ENCODE measurements around the gene EIF5. TPM values are rescaled to one million over a fixed set of nuclear protein-coding genes. Genes with fewer than 3 reads are reported as not detected.

EIF5 gene
- polyA plus RNA-seq, 1 experiment: 477 TPM

- Histone ChIP-seq H3K27ac (ENCODE audit: low read depth, low read length) (no peak overlapping the region), H3K9me3 (ENCODE audit: control insufficient read depth, insufficient read depth, low read length) (no peaks in the 10 kb centered on the region), H3K4me3 (ENCODE audit: low read depth, low read length) (no peak overlapping the region), H3K27me3 (ENCODE audit: control insufficient read depth, insufficient read depth, low read length) (no peaks in the 10 kb centered on the region)
- DNase-seq (ENCODE audit: low read depth, low spot score): no peak
- ChIA-PET CTCF (interaction anchor here (0.6 to 5.1 kb wide), 27 partner anchors 9 to 92 kb away, joined by 3 to 35 read pairs (median 4); no protein-coding TSS in a partner anchor), POLR2A (interaction anchor here (0.7 kb wide), 1 partner anchor 109 kb away, joined by 4 read pairs; no protein-coding TSS in a partner anchor)
- TF ChIP-seq, protein P1, sequence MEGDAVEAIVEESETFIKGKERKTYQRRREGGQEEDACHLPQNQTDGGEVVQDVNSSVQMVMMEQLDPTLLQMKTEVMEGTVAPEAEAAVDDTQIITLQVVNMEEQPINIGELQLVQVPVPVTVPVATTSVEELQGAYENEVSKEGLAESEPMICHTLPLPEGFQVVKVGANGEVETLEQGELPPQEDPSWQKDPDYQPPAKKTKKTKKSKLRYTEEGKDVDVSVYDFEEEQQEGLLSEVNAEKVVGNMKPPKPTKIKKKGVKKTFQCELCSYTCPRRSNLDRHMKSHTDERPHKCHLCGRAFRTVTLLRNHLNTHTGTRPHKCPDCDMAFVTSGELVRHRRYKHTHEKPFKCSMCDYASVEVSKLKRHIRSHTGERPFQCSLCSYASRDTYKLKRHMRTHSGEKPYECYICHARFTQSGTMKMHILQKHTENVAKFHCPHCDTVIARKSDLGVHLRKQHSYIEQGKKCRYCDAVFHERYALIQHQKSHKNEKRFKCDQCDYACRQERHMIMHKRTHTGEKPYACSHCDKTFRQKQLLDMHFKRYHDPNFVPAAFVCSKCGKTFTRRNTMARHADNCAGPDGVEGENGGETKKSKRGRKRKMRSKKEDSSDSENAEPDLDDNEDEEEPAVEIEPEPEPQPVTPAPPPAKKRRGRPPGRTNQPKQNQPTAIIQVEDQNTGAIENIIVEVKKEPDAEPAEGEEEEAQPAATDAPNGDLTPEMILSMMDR (IDR thresholded peaks at IDR 0.05; ENCODE audit: low read depth, low read length): peak; percentile 81
These were observed 59.9 kb downstream of the EIF5 start for GRCh38 chr14:103393676-103394626.

Small RNA genes within 50 kb of the gene (small RNA-seq; reads per million reads assigned to genes)
- gene SNORA28 (ENCODE audit: insufficient read length, low read depth): 282 reads per million, percentile 92 among the genes with 10 or more reads in this experiment

Other genes with a start within 250 kb of the EIF5 start
- gene EXOC3L4, start 239.5 kb upstream of the EIF5 start, polyA plus RNA-seq (2011; rRNA removed): not detected in 2 replicates
- 15.3 and 20.2 TPM in 2 replicates for gene TNFAIP2, start 210.8 kb upstream of the EIF5 start, polyA plus RNA-seq (2011; rRNA removed)
- 81.3 and 109 TPM in 2 replicates for gene MARK3, start 51.2 kb downstream of the EIF5 start, polyA plus RNA-seq (2011; rRNA removed)
- gene CKB, start 188.6 kb downstream of the EIF5 start, polyA plus RNA-seq (2011; rRNA removed): 11.7 and 12.9 TPM in 2 replicates
- 4.4 and 6.1 TPM in 2 replicates for gene TRMT61A, start 195.0 kb downstream of the EIF5 start, polyA plus RNA-seq (2011; rRNA removed)
- 10.5 and 12.5 TPM in 2 replicates for gene BAG5, start 228.4 kb downstream of the EIF5 start, polyA plus RNA-seq (2011; rRNA removed)
- gene COA8, start 228.7 kb downstream of the EIF5 start, polyA plus RNA-seq (2011; rRNA removed): 25.8 and 29.8 TPM in 2 replicates